Measurements from ENCODE around the gene SPOCK2.

The SPOCK2 gene

DNA sequence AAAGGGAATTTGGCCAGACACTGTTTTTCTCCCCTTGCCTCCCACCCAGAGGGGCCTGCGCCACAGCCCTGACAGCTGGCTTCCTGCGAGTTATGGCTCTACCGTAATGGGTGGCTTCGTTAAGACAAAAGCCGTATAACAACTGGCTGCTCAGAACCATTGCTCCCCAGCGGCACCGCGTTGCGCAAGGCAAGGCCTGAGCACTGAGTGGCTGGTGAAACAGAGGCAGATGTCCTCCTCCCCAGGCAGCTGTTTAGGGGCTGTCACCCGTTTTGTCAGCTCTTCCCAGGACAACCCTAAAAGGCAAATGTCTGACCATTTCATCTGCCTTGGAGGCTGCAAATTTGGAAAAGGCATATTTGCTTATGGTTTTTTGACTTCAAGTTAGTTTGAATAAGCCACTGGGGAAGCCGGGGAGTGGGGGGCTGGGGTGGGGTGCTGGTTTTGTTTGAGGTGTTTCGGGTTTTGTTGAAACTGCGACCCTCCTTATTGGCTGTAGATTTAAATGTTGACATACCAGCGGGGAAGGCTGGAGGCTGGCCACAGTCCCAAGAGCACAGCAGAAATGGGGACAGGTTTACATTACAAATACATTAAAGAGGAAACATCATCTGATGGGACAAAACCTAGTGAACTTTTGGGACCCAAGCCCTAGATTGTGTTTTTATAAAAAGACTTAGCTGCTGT lies 681 bp upstream of the SPOCK2 start:
- DNase-seq (ENCODE audit: low read depth): peak; percentile 3

DNA sequence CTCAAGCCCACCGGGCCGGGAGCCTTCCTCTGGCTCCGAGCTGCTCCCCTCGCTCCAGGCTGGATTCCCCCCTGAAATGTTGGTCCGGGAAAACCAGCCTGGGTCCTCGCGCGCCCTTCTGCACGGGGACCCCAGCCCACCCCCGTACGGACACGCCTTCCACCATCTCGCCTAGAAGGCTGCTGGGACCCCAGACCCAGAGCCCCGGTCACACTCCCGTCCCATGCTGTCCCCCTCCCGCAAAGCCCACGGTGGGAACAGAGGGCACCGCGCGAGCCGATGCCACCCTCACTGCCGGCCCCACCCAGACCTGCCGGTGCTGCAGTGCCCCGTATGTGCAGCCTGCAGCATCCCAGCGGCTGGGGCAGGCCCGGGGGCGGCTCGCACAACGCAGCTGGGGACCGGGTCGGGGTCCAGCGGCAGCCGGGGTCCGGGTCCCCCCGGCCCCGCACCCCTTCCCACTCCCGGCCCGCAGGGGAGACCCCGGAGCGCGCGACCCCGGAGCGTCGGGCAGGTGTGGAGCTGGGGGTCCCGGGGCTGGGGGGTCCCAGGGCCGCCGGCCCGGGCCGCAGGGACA lies 871 bp downstream of the SPOCK2 start:
- DNase-seq (ENCODE audit: low read depth): no peak

DNA sequence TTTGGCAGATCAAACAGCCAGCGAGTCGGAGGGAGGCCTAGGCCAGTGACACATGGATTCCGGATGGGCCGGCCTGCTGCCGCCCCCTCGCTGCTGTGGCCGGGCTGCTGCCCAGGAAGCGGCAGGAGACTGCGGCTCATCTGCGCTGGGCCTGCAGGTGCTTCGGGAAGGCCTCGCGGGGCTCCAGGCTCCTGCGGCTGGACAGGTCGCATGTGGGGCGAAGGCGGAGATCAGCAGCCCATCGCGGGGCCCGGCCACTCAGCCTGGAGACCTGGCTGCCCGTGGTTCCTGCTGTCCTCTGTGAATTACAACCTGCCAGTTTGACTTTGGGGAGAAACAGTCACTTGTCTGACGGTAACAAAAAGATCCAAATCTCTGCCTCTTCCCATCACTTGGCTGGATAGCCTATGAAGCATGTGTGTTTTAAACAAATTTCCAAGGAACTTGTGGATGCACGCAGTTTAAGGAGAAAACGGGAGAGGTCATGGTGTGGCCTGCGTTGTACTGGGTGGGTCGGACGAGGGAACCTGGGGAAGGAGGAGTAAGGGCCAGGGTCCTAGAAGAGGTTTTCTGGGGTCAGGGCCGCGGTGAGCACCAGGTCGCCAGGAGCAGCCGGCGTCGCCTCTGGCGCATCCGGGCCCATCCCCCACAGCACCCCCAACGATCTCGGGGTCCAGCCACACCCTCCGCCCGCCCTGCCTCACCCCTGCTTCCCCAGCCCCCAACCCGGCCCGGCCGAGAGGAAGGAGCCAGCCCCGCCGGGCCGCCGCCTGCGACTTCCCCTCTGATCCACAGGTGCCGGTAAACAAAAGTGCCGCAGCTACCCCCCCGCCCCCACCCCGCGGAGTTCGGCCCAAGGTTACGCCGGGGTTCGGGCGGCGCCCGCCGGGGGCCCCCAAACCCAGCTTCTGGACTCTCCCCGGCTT lies 1.6 kb downstream of the SPOCK2 start:
- DNase-seq (ENCODE audit: low read depth): no peak

DNA sequence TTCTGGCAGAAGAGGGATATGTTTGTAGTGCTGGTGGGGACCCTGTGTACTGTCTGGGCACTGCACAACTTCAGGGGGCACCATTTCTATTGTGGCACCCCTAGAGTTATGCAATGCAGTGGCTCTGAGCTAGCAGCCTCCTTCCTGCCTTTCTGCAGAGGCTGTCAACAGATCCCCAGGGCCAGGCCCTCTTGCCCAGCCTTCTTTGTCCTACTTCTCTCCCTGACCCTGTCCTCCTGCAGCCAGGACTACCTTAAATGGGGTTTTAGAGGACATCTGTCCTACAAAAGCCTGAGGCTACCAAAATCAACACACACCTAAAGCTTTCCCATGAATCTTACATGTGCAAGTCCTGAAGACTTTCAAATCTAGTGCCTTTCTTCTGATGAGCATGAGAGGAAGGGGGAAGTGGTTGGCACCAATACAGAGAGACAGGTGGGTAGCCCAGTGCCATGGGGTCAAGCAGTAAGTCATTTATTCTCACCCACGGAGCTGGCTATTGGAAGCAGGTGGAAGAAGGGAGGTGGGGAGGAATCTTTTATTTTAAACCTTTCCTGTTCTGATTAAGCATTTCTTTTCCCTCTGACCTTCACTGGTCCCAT lies 2.4 kb downstream of the SPOCK2 start:
- no peak for DNase-seq (ENCODE audit: low read depth)

DNA sequence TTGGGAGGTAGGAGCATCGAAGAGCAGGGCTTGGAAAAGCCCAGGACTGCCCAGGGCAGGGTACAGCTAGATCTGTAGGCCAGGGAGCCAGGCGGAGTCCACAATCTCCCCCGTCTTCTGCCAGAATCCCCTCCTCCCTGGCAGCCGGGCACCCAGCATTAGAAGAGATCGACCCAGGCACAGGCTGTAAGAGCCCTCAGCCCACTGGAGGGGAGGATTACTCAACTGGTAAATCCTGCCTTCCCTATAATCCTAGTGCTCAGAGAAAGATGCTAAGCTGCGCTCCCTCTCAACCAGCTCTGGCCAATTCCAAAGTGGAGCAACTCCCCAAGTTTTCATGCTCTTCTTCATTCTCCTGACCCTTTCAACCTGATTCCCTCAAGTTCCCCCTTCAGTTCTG lies 3.2 kb downstream of the SPOCK2 start:
- DNase-seq (ENCODE audit: low read depth): no peak

DNA sequence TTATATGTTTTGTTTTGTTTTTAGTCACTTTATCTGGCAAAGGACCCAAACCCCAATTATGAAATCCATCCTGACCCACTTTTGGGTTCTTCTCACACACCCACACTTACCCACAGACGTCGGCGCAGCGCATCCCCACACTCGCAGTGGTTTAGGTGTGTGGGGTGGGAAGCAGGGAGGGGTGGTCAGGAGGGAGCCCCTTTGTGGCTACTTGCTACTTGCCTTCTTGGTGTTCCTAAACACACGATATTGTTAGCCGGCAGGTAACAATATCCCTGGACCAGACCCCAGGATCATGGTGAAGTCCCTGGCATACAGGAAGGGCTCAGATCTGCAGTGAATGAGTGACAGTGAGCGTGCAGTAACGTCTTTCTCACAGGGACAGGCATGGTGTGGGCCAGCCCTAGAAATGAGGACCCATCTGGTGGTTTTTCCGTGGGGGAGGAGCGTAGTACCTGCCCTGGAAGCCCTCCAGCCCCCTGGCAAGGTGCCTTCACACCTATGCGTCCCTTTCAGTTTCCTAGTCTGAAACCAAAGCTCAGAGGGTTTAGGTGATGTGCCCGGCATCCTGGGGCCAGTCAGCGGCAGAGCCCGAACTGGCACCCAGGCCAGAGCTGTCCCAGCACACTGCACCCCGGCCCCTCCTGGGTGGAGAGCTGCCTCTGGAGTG lies 4.4 kb downstream of the SPOCK2 start:
- no peak for DNase-seq (ENCODE audit: low read depth)

DNA sequence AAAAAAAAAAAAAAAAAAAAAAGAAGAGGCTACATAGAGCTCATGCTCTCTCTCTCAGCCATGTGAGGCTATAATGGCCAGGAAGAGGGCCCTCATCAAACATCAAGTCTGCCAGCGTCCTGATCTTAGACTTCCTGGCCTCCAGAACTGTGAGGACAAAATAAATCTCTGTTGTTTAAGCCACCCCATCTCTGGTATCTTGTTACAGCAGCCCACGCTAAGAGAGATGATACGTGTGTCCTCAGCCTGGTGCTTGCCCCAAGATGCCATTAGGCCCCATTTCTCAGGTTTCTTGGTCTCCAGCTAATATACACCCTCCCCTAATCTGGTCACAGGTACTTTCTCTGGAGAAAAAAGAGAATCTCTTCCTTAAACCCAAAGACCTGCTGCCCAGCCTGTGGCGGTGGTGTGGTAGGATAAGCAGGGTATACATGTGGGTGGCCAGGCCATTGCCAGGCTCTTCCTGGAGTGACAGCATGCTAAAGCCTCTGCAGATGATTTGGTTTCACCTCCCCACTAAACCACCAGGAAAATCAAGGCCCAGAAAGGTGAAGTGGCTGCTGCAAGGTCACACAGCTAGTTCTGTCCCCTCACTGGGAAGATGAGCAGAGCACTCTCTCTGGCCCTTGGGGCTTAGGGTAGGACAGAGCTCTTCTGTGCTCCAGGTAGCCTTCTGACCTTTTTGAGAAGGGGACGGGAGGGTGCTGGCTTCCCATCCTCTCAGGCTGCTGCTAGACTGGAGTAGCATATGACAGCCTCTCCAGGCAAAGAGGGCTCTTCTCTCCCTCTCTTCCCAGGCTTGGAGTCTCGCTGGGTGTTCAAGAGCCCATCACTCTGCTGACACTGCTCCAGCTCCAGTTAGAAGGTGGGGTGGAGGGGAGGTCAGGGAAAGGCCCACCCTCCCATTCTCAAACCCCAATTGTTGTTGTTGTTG lies 5.2 kb downstream of the SPOCK2 start:
- DNase-seq (ENCODE audit: low read depth): no peak

DNA sequence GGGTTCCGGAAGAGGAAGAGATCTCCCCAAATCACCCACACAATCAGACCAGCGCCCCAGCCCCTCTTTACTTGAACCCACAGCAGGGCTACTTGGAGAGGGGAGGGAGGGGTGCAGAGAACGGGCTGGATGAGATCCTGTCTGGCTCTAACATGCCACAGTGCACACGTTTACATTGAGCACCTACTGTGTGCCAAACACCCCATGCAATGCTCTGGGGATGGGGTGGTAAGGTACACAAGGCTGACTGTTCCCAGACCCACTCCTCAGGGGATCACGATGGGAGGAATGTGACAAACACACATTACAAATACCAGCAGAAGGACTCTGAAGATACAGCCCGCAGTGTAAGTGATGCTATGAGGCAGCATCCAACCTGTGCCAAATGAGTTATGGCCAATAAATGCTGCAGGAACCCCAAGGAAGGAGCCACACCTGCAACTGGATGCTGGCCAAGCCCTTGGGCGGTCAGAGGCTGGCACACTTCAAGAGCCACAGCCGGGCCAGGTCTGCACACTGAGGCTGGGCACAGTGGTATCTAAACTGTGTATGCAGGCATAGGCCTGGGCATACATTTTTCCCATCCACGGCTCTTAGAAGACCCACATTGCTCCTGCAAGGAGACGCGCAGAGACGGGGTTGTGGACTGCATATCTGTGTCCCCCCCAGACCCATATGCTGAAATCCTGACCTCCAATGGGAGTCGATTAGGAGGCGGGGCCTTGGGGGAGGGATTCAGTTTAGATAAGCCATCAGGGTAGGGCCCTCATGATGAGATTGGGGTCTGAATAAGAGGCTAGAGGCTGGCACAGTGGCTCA lies 6.4 kb downstream of the SPOCK2 start:
- DNase-seq (ENCODE audit: low read depth): no peak

DNA sequence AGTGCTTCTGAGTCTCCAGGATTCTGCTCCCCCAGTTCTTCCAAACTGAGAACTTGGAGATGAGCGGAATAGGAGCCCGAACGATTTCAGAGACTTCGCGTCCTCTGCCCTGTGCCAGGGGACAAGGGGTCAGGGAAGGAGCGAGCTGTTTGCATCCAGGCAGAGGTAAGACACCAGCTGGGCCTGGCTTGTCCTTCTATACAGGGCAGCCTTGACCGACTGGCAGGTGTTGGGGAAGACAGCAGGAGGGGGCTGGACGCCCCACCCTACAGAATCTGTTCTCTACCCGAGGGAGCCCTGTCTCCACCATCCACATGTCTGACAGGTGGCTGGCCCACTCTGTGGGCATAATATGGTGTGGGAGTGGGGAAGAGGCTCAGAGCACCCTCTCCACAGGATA lies 7.1 kb downstream of the SPOCK2 start:
- no peak for DNase-seq (ENCODE audit: low read depth)

DNA sequence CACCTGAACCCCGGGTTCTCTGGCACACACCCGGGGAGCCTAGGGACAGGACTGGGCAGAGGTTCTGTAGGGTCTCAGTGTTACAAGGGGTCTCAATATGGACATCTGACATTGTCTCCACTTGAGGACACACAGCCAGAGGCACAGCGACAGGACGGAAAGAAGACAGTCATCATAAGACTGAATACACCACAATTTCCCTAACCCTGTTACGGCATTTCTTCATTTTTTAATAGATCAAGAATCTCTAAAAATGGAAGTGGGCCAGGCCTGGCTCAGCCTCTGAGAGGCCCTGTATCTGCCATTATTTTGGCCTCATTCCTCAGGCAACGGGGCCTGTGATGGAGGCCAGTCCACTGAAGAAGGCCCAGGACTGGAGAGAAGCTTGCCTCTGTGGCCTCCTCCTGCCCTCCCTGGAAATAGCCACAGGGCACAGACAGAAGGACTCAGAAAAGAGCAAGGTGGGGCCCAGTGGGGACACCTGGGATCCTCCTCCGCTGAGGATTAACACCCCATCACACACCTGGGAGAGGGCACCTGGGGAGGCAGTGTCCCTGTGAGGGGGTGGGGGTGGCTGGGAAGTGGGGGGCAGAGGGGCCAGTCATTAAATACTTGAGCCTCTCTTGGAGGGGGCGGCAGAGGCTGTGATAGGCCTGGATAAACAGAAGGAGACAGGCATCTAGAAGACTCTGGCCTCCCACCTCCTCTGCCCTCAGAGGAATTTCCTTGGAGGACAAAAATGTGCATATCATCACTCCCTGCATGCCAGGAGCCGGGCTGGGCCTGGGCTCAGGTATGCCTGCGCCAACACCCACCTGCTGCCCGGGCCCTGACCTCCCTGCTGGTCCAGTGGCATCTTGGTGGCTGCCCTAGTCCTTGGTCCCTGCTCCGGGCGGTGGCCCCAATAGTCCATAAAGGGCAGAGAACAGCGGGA lies 8.0 kb downstream of the SPOCK2 start:
- DNase-seq (ENCODE audit: low read depth): no peak

DNA sequence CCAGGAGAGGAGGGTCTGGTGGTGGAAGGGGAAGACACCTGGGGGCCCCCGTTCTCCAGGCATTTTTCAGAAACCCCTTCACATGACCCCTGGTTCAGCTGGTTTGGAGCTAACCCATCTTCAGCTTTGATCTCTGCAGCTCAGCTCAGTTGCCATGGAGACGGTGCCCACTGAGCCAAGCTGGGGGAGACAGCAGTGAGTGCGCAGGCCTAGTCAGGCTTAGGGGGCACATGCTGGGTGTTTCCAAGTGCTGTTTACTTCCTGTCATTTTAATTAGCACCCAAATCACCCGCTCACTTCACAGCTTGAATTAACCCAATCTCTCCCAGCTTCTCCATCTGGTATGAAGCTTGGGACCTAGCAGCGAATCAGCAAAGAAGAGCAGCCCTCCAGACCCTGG lies 9.0 kb downstream of the SPOCK2 start:
- no peak for DNase-seq (ENCODE audit: low read depth)

DNA sequence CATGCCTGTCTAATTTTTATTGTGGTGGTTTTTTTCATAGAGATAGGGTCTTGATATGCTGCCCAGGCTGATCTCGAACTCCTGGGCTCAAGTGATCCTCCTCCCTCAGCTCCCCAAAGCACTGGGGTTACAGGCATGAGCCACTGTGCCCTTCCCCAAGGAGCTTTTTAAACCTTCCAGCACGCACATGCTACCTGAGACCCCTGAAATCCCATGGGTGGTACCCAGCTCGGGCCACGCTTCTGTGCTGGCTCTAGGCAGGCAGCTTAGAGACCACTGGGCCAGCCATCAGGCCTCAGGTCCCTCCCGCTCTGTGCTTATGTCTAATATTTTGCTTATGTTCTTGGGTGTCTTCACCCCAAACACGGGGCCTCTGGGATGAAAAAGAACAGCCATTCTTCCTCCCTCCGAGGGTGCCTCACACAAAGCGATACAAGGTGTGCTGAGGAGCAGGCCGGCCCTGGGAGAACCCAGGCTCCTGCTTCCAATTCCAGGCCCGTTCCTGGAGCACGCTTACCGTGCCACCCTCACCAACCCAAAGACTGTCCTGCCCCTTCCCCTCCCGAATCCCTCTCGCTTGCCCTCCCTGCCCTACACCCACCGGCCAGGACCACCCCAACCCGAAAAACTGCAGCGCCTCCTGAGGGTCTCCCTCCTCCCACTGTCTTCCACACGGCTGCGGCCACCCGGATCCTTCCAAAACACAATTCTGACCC lies 10.9 kb downstream of the SPOCK2 start:
- DNase-seq (ENCODE audit: low read depth): no peak

DNA sequence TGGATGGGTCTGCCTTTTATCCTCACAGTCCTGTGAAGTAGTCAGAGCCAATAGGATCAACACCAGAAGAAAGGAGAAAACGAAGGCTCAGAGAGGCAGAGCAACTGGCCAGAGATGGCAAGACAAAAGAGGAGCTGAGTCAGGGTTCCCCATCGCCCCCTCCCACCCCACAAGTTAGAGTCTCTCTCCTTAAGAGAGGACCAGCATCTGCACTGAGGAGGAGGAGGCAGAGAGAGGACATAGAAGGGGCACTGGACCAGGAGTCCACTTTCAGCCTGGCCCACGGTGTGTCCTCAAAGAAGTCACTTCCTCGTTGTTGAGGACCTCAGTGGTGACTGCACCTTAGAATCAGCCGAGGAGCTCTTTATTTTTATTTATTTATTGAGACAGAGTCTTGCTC lies 11.6 kb downstream of the SPOCK2 start:
- no peak for DNase-seq (ENCODE audit: low read depth)

DNA sequence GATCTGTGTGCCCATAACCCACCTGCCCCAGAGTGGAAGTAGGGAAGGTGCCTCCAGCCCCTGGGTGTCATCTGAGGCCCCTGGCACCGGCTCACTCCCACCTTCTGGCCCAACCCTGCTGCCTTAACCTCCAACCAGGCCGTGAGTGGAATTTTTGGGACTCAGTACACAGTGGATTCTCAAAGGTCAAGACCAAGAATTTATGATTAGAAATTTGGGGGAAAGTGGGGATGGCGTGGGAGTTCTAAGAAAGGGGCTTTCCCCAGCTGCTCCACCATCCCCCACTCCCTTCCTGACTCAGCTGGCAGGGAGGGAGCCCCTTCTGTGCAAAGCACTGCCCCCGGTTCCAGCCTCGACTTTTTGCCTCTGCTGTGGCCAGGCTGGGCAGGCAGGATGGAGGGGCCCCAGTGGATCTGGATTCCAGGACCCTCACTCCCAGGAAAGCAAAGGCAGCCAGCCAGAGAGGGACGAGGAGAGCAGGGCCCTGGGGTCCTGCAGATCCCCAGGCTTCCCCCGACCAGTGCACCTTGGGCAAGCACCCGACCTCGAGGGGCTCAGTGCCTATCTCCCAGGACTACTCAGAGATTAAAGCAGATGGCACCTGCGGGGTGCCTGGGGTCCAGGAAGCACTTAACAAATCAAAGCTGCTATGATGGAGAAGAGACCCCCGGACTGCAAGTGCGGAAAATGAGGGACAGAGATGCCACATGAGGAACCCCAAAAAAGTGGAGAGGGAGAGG lies 12.8 kb downstream of the SPOCK2 start:
- DNase-seq (ENCODE audit: low read depth): no peak

DNA sequence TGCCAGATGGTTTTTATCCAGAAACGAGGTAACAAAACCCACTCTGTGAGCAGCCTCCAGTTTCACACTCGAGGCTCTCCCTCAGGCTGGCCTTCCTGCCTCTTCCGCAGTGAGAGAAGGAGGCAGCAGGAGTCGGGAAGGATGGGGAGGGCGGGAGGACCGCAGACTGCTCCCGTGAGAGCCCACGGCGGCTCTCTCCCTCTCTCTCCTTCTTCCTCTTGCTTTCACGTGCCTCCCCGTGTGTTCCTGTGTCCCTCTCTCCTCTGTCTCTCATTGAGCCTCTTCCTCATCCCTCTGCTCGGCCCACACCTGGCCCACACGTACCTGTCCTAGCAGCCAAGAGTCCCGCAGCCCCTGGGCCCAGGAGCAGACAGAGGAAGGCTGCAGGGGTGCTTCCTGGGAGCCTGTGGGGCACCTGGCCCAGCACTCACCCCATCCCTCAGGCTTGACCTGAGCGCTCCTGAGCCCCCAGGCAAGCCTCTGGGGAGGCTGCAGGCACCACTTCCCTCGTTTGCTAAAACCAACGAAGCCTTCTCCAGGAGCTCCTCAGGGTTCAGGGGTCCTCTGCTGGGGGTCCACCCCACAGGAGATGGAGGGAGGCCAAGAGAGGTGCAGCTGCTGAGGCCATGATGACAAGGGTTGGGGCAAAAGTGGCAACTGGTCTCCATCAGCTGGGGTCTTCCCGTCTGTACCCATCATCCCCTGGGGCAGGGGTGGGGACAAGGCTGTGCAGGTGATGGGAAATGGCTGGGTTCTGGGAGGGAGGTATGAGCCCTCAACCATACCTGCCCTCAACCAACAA lies 13.6 kb downstream of the SPOCK2 start:
- DNase-seq (ENCODE audit: low read depth): no peak

DNA sequence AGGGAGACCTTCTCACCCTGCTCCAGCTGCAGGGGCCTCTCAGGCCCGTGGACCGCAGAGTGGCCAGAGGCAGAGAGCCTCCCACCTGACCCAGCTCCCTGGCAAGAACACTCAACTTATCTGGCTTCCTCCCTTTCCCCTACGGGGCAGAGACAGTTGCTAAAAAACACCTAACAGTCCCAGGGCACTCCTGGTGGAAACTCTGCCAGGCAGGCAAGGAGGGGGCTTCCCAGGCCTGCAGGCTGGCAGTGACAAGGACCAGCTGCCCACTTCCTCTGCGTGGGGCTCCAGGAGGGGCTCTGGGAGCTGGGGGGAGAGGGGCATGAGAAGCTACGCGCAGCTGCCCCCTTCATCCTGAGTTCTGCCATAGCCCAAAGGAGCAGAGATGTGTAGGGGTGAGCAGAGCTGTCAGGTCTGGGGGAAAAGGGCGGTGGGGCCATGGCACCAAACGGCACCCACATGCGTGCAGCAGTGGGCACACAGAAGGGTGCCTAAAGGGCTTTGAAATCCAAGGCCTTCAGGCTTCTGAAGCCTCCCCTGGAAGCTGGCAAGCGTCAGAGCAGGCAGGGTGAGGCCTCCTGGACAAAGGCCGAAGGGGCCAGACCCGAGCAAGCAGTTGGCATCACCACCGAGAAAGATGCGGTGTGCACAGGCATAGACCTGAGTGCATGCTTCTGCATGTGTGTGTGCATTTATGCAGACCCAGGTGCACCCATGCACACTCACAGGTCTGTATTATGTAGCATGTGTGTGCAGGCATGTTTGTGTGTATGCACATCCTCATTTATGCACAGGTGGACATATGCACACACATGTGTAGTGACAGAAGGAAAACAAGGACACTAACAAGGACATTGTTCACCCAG lies 14.4 kb downstream of the SPOCK2 start:
- DNase-seq (ENCODE audit: low read depth): no peak

Measured in GM04504 (cell line).